Esophagus mucosa (tissue), 1 donor: ENCODE measurements around the gene TOGARAM2. TPM values are rescaled to one million over a fixed set of nuclear protein-coding genes. Genes with fewer than 3 reads are reported as not detected.

ENCODE experiments used
- ATAC-seq: fragments of 200-7000 bp; cut with Tn5 transposase; one replicate; pipeline ENCODE4 v1.9.1; 2020
- total RNA-seq: library from RNA; stranded (reverse); gene quantifications from one replicate; pipeline ENCODE4 v1.2.4, GENCODE V29; 2023
- donor health status: DM: yes; HTN: yes; CAD: no.

TOGARAM2 gene
- total RNA-seq, 1 donor from 2014 or later = 0.16 TPM

DNA sequence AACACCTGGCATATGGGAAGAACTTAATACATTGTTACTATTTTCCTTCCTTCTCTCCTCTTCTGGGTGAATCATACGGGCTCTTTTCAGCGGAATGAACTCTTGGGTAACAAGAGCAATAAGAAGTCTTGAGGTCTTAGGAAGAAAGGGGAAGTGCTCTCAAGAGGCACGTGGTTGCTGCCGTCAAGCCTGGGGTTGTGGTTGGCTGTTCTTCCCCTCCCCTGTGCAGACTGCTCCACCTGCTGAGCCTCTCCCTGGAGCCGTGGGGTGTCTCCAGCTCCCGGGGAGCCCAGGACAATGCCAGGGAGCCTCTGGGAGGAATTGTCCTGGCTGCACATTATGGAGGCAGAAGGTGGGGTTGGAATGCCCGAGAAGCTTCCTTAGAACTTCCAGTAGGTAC lies 19.4 kb downstream of the TOGARAM2 start:
- ATAC-seq = peak; percentile 50

- ATAC-seq = no peak
Measured at GRCh38 chr2:29000956-29001355, 19.9 kb downstream of the TOGARAM2 start.

DNA sequence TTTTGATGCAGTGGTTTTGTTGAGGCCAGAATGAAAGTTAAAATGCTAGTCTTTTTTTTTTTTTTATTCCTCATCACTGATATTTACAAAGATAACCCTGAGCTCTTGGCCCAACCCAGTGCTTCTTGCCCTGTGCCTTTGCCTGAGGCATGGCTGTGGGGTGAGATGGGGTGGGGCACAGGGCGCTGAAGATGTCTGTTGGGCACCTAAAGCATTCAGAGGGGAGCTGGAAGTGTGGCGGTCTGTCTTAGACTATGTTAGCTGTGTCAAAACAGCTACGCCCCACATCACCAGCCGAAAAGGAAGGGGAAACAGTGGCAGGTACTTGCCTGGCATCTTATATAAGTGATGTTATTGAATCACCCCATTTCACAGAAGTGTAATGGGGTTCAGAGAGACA lies 20.7 kb downstream of the TOGARAM2 start:
- no peak for ATAC-seq

GRCh38 chr2:29004755-29005154 lies 23.7 kb downstream of the TOGARAM2 start:
- no peak for ATAC-seq

DNA sequence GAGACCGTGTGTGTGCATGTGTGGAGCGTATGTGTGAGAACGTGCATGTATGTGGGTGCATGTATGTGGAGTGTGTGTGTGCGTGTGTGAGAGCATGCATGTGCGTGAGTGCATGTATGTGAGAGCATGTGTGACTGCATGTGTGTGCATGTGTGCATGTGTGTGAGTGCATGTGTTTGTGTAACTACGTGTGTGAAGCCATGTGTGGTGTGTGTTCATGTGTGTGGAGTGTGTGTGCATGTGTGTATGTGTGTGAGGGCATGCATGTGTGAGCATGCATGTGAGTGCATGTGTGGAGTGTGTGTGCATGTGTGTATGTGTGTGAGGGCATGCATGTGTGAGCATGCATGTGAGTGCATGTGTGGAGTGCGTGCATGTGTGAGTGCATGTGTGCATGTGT lies 24.2 kb downstream of the TOGARAM2 start:
- no peak for ATAC-seq

DNA sequence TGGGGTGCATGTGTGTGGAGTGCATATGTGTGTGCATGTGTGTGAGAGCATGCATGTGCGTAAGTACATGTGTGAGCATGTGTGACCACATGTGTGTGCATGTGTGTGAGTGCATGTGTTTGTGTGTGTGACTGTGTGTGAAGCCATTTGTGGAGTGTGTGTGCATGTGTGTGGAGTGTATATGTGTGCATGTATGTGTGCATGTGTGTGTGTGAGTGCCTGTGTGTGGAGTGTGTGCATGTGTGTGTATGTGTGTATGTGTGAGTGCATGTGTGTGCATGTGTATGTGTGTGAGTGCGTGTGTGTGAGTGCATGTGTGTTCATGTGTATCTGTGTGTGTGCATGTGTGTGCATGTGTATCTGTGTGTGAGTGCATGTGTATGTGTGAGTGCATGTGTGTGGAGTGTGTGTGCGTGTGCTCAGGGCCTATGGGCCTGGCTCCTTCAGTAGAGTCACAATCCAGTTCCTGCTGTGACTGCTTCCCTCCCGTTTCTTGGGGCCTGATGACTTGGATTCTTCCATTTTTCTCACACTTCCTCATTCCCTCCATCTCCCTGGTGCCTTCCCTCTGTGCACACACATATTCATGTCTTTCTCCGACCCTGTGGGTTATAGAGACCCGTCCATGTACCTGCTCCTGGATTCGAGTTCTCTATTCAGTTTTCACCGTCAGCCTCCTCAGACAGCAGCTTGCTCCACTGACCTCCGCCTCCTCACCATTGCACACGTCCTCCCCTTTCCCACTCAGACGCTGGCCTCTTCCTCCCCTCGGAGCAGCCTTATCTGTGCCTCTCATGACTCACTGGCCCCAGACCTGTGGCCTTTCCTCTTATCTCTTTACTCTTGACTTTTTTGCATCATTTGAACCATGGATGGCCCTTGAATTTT lies 25.2 kb downstream of the TOGARAM2 start:
- ATAC-seq = no peak

DNA sequence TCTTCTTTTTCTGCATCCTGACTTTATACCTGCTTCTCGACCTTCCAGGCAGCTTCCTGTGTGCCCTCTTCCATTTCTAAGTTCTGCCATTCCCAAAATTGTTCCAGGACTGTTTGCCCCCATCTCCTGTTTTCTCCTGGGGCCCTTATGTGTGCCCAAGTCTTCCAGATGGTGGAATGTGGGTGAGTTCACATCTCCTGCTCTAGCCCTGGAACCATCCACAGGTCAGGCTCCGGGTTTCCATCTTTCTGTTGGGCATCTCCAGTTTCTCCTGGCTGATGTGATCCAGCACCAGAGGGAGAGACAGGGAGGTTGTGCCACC lies 25.8 kb downstream of the TOGARAM2 start:
- no peak for ATAC-seq

DNA sequence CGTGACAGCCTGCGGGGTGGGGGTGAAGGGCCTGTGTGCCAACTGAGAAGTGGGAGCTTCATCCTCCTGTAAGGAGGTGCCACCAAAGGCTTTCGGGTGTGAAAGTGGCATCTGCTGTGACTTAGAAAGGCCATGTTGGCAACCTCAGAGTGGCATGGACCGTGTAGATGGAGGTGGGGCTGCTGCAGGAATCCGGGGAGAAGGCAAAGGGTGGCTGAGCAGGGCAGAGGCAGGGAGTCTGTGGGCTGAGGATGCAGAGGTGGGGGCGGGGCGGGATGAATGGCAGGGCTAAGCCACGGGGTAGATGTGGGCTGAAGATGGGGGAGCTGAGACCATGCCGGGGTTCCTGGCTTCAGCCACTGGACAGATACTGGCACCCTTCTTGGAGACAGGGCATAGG lies 28.2 kb downstream of the TOGARAM2 start:
- no peak for ATAC-seq

DNA sequence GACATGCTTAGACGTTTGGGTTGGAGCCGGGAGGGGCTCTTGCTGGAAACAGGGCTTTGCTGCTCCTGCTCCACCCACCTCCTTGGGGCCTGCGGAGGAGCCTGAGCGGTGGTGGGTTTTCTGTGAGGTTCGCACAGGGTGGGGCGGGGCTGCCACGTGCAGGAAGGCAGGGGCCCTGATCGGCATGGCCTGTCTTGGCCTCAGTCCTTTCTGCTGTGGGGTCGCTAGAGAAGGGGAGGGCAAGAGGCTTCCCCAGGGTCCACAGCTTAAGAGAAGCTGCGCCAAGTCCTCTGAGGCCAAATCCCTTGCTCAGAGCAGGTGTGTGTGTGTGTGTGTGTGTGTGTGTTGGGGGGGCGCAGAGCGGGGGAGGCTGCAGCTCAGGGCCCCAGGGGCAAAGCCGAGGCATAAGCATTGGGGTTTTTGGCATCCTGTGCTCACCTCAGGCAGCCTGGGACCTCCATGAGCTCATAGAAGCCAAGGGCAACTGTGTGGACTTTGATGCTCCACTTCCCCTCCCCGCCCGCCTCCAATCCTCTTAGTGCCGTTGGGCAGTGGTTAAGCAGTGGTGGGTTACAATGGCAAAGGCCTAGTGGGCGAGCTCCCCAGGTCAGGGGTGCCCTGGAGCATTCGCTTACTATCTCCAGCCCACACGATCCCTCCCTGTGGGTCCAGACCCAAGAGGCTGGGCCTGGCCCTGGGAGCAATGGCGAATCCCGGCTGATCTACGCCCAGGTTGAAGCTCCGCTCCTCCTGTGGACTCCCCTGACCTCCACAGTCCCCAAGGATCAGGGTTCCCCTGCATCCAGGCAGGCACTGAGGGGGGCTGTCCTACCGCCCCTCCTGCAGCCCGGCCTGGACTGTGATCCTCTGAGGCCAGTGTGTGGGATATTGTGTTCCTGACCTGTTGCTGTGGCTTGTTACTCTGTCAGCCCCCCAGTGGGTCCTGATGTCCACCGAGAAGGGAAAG lies 28.9 kb downstream of the TOGARAM2 start:
- no peak for ATAC-seq

DNA sequence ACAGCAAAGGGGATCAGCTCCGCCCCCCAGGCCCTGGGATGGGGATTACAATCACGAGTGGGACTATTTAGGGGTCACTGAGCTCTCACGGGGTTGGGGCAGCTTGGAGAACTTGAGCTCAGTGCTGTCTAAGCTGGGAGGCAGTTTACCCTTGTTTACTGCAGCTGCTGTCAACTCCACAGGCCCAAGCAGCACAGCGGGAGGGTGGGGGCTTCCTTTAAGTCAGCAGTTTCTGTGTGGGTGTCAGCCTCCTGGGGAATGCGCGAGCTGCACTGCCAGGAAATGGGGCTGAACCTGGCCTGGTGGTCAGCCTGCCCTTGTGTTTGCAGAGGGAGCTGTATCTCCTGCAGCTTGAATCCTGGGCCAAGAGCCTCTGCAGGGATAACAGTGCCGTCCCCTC lies 29.8 kb downstream of the TOGARAM2 start:
- ATAC-seq = no peak

- ATAC-seq = no peak
Measured at GRCh38 chr2:29011418-29012060, 30.4 kb downstream of the TOGARAM2 start.

GRCh38 chr2:29012211-29012681 lies 31.1 kb downstream of the TOGARAM2 start:
- no peak for ATAC-seq

GRCh38 chr2:29013057-29013780 lies 32.1 kb downstream of the TOGARAM2 start:
- no peak for ATAC-seq

DNA sequence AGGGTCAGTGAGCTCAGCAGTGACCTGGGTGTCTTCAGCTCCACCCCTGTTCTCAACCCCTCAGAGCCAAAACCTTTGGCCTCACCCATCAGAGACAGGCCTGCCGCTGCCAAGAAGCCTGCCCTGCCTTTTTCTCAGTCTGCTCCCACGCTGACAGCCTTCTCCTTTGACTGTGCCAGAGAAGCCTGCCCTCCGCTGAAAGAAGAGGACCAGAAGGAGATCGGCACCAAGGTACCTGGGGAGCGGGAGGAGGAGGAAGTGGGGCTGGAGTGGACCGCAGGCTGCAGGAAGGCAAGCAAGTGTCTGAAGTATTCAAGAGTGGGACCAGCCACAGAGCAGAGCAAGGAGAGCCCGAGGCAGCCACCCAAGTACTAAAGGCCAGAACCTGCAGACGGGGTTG lies 33.2 kb downstream of the TOGARAM2 start:
- no peak for ATAC-seq

- ATAC-seq = no peak
Measured at GRCh38 chr2:29014811-29015421, 33.8 kb downstream of the TOGARAM2 start.

- ATAC-seq = no peak
Measured at GRCh38 chr2:29015701-29016470, 34.8 kb downstream of the TOGARAM2 start.

- no peak for ATAC-seq
Measured at GRCh38 chr2:29016504-29016903, 35.4 kb downstream of the TOGARAM2 start.

DNA sequence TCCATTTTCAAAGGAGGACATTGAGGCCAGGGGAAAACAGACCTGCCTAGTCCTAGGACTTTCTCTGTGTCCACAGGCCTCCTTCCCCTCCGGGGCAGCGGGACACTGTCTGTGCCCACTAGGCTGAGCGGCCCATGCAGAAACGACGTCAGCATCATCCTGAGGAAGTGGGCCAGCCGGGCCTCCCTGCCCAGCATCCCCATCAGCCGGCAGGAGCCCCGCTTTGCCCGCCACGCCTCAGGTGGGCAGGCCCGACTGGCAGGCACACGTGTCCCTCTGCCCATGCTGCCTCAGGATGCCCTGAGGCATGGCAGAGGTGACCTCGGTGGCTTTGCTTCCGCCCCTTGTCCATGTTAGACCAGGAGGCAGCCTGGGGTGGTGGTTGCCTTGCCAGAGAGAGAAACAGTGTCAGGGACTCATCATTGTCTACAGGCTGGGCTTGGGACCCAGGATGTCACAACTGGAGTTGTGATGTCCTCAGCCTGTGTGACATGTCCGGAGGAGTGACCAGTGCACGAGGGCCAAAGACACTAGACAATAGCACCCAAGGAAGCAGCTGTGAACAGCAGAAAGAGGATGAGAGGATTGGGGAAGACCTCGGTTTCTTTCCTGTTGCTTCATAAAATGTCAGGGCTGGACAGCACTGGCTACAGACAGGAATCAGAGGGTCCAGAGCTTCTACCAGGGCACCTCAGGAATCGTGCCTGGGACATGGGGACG lies 36.8 kb downstream of the TOGARAM2 start:
- ATAC-seq = no peak

DNA sequence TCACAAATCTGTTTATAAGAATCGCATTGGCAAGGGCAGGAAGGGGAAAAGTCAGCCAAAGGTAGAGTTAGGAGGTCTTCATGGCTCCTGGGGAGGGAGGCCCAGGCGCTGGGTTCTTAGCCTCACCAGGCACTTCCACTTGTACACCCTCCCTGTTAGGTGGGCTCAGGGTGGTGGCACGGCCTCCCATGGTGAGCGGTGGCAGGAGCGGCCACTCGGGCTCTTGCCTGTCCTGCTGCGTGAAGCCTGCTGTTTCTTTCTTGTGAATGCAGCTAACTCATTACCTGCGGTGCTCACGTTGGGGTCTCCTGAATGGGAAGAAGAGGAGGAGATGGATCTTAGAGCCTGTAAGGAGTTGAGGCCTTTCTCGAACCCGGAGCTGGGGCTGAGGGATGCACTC lies 40.8 kb downstream of the TOGARAM2 start:
- no peak for ATAC-seq

GRCh38 chr2:29022679-29023078 lies 41.6 kb downstream of the TOGARAM2 start:
- no peak for ATAC-seq
